ENCODE measurements around the gene BTG3. TPM values are rescaled to one million over a fixed set of nuclear protein-coding genes. Genes with fewer than 3 reads are reported as not detected.

The BTG3 gene
- polyA plus RNA-seq (38.5 and 39.1 TPM in 2 replicates), polyA minus RNA-seq (36.2 and 37.5 TPM in 2 replicates)

GRCh38 chr21:17612565-17613241, at the start of gene BTG3:
Gene BTG3, minus strand, starts transcription at chr21:17612901. Its CDS starts 3,757 bp downstream, at chr21:17609144.
- H3K27ac ChIP-seq (ENCODE audit: low read length): peak within 1 kb of the TSS; percentile 34
- no peaks in the 10 kb centered on the region for H3K36me3 ChIP-seq (ENCODE audit: insufficient read depth, low read length)
- peaks cover 17% of the 10 kb centered on the region for H3K27me3 ChIP-seq (ENCODE audit: insufficient read depth, low read depth, low read length)
- no peaks in the 10 kb centered on the region for H3F3A ChIP-seq (ENCODE audit: insufficient read depth, low read length, poor library complexity, severe bottlenecking)
- no peaks in the 10 kb centered on the region for H4K20me1 ChIP-seq (ENCODE audit: insufficient read depth)
- TF ChIP-seq POLR2AphosphoS5 (IDR thresholded peaks at IDR 0.05) (peak; percentile 87), REST (IDR thresholded peaks at IDR 0.05; ENCODE audit: borderline replicate concordance) (peak; percentile 48), TAF1 (IDR thresholded peaks at IDR 0.05; ENCODE audit: low read depth) (peak; percentile 27), EZH2 (IDR thresholded peaks at IDR 0.05; ENCODE audit: borderline replicate concordance, insufficient read depth, low read length, poor library complexity, severe bottlenecking) (no peak), MXI1 (conservative IDR thresholded peaks at IDR 0.05; ENCODE audit: poor library complexity, severe bottlenecking) (peak; percentile 61), EP300 (conservative IDR thresholded peaks at IDR 0.05; ENCODE audit: poor library complexity, severe bottlenecking) (peak; percentile 27), CTCF (IDR thresholded peaks at IDR 0.05; ENCODE audit: poor library complexity, severe bottlenecking) (no peak), SMC3 (conservative IDR thresholded peaks at IDR 0.05; ENCODE audit: poor library complexity) (no peak), RAD21 (conservative IDR thresholded peaks at IDR 0.05) (peak; percentile 36)
- H2AFZ ChIP-seq (ENCODE audit: low read depth, low read length): peak within 1 kb of the TSS; percentile 75
- H3K9me2 ChIP-seq (ENCODE audit: insufficient read depth, low read length): no peaks in the 10 kb centered on the region
- H3K79me2 ChIP-seq (replicated peaks; ENCODE audit: insufficient read depth, low read length): peaks cover 26% of the 10 kb centered on the region
- peak within 1 kb of the TSS; percentile 80 for H3K9ac ChIP-seq (ENCODE audit: low read length)
- H3K4me2 ChIP-seq (ENCODE audit: low read length): peak within 1 kb of the TSS; percentile 60
- H3K4me3 ChIP-seq (ENCODE audit: low read length): peak within 1 kb of the TSS; percentile 86
- H3K9me3 ChIP-seq (ENCODE audit: low read length): no peaks in the 10 kb centered on the region

- TF ChIP-seq POLR2AphosphoS5 (IDR thresholded peaks at IDR 0.05) (peak; percentile 19), EP300 (conservative IDR thresholded peaks at IDR 0.05; ENCODE audit: poor library complexity, severe bottlenecking) (no peak)
- Histone ChIP-seq H3K36me3 (ENCODE audit: insufficient read depth, low read length) (no peaks in the 10 kb centered on the region), H3K79me2 (replicated peaks; ENCODE audit: insufficient read depth, low read length) (no peaks in the 10 kb centered on the region), H3K27me3 (ENCODE audit: insufficient read depth, low read depth, low read length) (no peaks in the 10 kb centered on the region), H3K9me2 (ENCODE audit: insufficient read depth, low read length) (no peaks in the 10 kb centered on the region), H3K9me3 (ENCODE audit: low read length) (no peaks in the 10 kb centered on the region), H3K9ac (ENCODE audit: low read length) (no peak overlapping the region), H3K4me2 (ENCODE audit: low read length) (no peak overlapping the region), H4K20me1 (ENCODE audit: insufficient read depth) (no peaks in the 10 kb centered on the region), H2AFZ (ENCODE audit: low read depth, low read length) (no peak overlapping the region), H3K27ac (ENCODE audit: low read length) (peak overlapping the region; percentile 29), H3K4me3 (ENCODE audit: low read length) (no peak overlapping the region), H3F3A (ENCODE audit: insufficient read depth, low read length, poor library complexity, severe bottlenecking) (no peaks in the 10 kb centered on the region)
Measured at GRCh38 chr21:17660862-17661261, 48.2 kb upstream of the BTG3 start.

Measured in neural cell (in vitro differentiated cells).